IMR-90 (cell line): ENCODE data around the gene DCDC1. TPM values are rescaled to one million over a fixed set of nuclear protein-coding genes. Genes with fewer than 3 reads are reported as not detected.

ENCODE experiments used
- ATAC-seq: fragments of 200-7000 bp; cut with Tn5 transposase; 2 replicates; pipeline ENCODE4 v1.9.1; 2020; ENCODE audit warnings: low read depth, mild to moderate bottlenecking, moderate library complexity
- BruUV-seq: library from RNA; stranded (reverse); fragments of 400-500 nt; replicated peaks from 2 replicates; lab custom pipeline; 2021; lab: Mats Ljungman, UMichigan
- CTCF ChIA-PET: fragments of 300-600 bp; formaldehyde crosslinking; extraction: SDS; loops from one replicate; lab custom pipeline; 2021; ENCODE audit warnings: antibody characterized with exemption; lab: Yijun Ruan, JAX
- POLR2A ChIA-PET: fragments of 300-600 bp; sonication (Branson Sonifier 250); formaldehyde crosslinking; loops from one replicate; lab custom pipeline; 2022; ENCODE audit warnings: antibody characterized with exemption; ENCODE audit not compliant: unreplicated experiment; lab: Charles Lee
- DNase-seq: peaks from one replicate; pipeline ENCODE4 v3.0.0; 2013
- H2AFZ ChIP-seq: replicated peaks from 2 replicates; pipeline ENCODE3; 2013; ENCODE audit warnings: low read length, mild to moderate bottlenecking; ENCODE audit not compliant: poor library complexity
- H2AK5ac ChIP-seq: 2 replicates; pipeline ENCODE4 v1.6.1; 2013; ENCODE audit warnings: low read depth, low read length, inconsistent platforms
- H2AK9ac ChIP-seq: replicated peaks from 2 replicates; pipeline ENCODE3; 2013; ENCODE audit warnings: mild to moderate bottlenecking, low read depth, low read length, moderate library complexity; ENCODE audit not compliant: poor library complexity
- H2BK120ac ChIP-seq: 2 replicates; pipeline ENCODE4 v1.6.1; 2013; ENCODE audit warnings: low read depth, low read length, inconsistent platforms
- H2BK15ac ChIP-seq: 3 replicates; pipeline ENCODE4 v1.6.1; 2013; ENCODE audit warnings: low read depth, low read length, inconsistent platforms
- H2BK20ac ChIP-seq: 2 replicates; pipeline ENCODE4 v1.6.1; 2013; ENCODE audit warnings: low read depth, mild to moderate bottlenecking, inconsistent platforms, low read length, moderate library complexity
- H2BK5ac ChIP-seq: 2 replicates; pipeline ENCODE4 v1.6.1; 2013; ENCODE audit warnings: mild to moderate bottlenecking, low read depth, low read length, inconsistent platforms; ENCODE audit not compliant: poor library complexity, severe bottlenecking
- H3K14ac ChIP-seq: replicated peaks from 2 replicates; pipeline ENCODE4 v1.6.1; 2013; ENCODE audit warnings: low read depth, low read length, inconsistent platforms
- H3K18ac ChIP-seq: 2 replicates; pipeline ENCODE4 v1.6.1; 2013; ENCODE audit warnings: low read depth, low read length, control low read depth
- H3K23ac ChIP-seq: 2 replicates; pipeline ENCODE4 v1.6.1; 2013; ENCODE audit warnings: low read depth, low read length, inconsistent platforms
- H3K27ac ChIP-seq: 2 replicates; pipeline ENCODE4 v1.5.1; 2013; ENCODE audit warnings: mild to moderate bottlenecking, control low read depth, low read length; ENCODE audit not compliant: insufficient read depth
- H3K27me3 ChIP-seq: 2 replicates; pipeline ENCODE4 v1.6.1; 2013; ENCODE audit warnings: low read length; ENCODE audit not compliant: control insufficient read depth, insufficient read depth
- H3K36me3 ChIP-seq: 2 replicates; pipeline ENCODE4 v1.6.1; 2013; ENCODE audit warnings: low read length, mixed read lengths; ENCODE audit not compliant: control insufficient read depth, insufficient read depth
- H3K4ac ChIP-seq: 2 replicates; pipeline ENCODE4 v1.6.1; 2013; ENCODE audit warnings: low read depth, low read length, inconsistent platforms
- H3K4me1 ChIP-seq: 2 replicates; pipeline ENCODE4 v1.6.1; 2013; ENCODE audit warnings: low read length, mixed read lengths; ENCODE audit not compliant: control insufficient read depth, insufficient read depth
- H3K4me2 ChIP-seq: 2 replicates; pipeline ENCODE4 v1.6.1; 2013; ENCODE audit warnings: low read depth, mild to moderate bottlenecking, control low read depth, low read length, moderate library complexity
- H3K4me3 ChIP-seq: 2 replicates; pipeline ENCODE4 v1.5.1; 2013; ENCODE audit warnings: low read depth, mild to moderate bottlenecking, control low read depth, low read length, moderate library complexity; ENCODE audit not compliant: insufficient read depth
- H3K56ac ChIP-seq: 2 replicates; pipeline ENCODE4 v1.6.1; 2013; ENCODE audit warnings: low read length, inconsistent platforms; ENCODE audit not compliant: insufficient read depth; ENCODE audit errors: extremely low read depth
- H3K79me1 ChIP-seq, 2 experiments: 2 replicates each; pipeline ENCODE4 v1.6.1; 2013; ENCODE audit warnings: low read length in 2 of 2, inconsistent platforms in 1 of 2, low read depth in 1 of 2
- H3K9ac ChIP-seq: 2 replicates; pipeline ENCODE4 v1.6.1; 2013; ENCODE audit warnings: low read depth, low read length, control low read depth
- H3K9me1 ChIP-seq: 2 replicates; pipeline ENCODE4 v1.6.1; 2013; ENCODE audit warnings: low read length, inconsistent platforms; ENCODE audit not compliant: insufficient read depth
- H3K9me3 ChIP-seq: 2 replicates; pipeline ENCODE4 v1.6.1; 2013; ENCODE audit warnings: low read length; ENCODE audit not compliant: control insufficient read depth, insufficient read depth
- H4K20me1 ChIP-seq: 2 replicates; pipeline ENCODE4 v1.6.1; 2013; ENCODE audit warnings: low read length, inconsistent platforms; ENCODE audit not compliant: insufficient read depth
- H4K5ac ChIP-seq: 2 replicates; pipeline ENCODE4 v1.6.1; 2013; ENCODE audit warnings: mild to moderate bottlenecking, low read depth, low read length, control low read depth
- H4K8ac ChIP-seq, 2 experiments: 2 replicates each; pipeline ENCODE4 v1.6.1; 2013; ENCODE audit warnings: low read depth in 2 of 2, low read length in 2 of 2, control low read depth in 1 of 2, inconsistent platforms in 1 of 2
- H4K91ac ChIP-seq: 2 replicates; pipeline ENCODE4 v1.6.1; 2013; ENCODE audit warnings: low read depth, low read length, inconsistent platforms; ENCODE audit not compliant: insufficient read depth
- BHLHE40 ChIP-seq: fragments of 150-350 bp; IDR thresholded peaks from 2 replicates; pipeline ENCODE4 v1.6.1; 2016; ENCODE audit warnings: mild to moderate bottlenecking, low read depth, low read length
- CEBPB ChIP-seq: IDR thresholded peaks from 2 replicates; pipeline ENCODE4 v1.6.1; 2012; ENCODE audit warnings: low read depth, low read length, improper control_type of control experiment
- CHD1 ChIP-seq: IDR thresholded peaks from 2 replicates; pipeline ENCODE4 v1.6.1; 2012; ENCODE audit warnings: low read depth, low read length, improper control_type of control experiment
- ELK1 ChIP-seq: fragments of 150-350 bp; IDR thresholded peaks from 2 replicates; pipeline ENCODE4 v1.6.1; 2016; ENCODE audit warnings: low read depth, mild to moderate bottlenecking, low read length, moderate library complexity, borderline replicate concordance
- FOS ChIP-seq: fragments of 150-350 bp; IDR thresholded peaks from 2 replicates; pipeline ENCODE4 v1.6.1; 2016; ENCODE audit warnings: low read depth, low read length
- MAFK ChIP-seq: IDR thresholded peaks from 2 replicates; pipeline ENCODE4 v1.6.1; 2012; ENCODE audit warnings: low read depth, low read length, improper control_type of control experiment
- MAZ ChIP-seq: IDR thresholded peaks from 2 replicates; pipeline ENCODE4 v1.6.1; 2012; ENCODE audit warnings: low read depth, mild to moderate bottlenecking, low read length, improper control_type of control experiment, moderate library complexity, borderline replicate concordance
- MXI1 ChIP-seq: IDR thresholded peaks from 2 replicates; pipeline ENCODE4 v1.6.1; 2012; ENCODE audit warnings: low read depth, mild to moderate bottlenecking, low read length, moderate library complexity, borderline replicate concordance
- NFE2L2 ChIP-seq: fragments of 150-350 bp; IDR thresholded peaks from 2 replicates; pipeline ENCODE4 v1.6.1; 2016; ENCODE audit warnings: low read depth, mild to moderate bottlenecking, low read length
- POLR2A ChIP-seq: IDR thresholded peaks from 2 replicates; pipeline ENCODE4 v1.6.1; 2012; ENCODE audit warnings: mild to moderate bottlenecking, low read depth, low read length
- RAD21 ChIP-seq: IDR thresholded peaks from 2 replicates; pipeline ENCODE4 v1.6.1; 2012; ENCODE audit warnings: low read length, improper control_type of control experiment
- RCOR1 ChIP-seq: IDR thresholded peaks from 2 replicates; pipeline ENCODE4 v1.6.1; 2012; ENCODE audit warnings: mild to moderate bottlenecking, low read length, improper control_type of control experiment; ENCODE audit not compliant: insufficient replicate concordance
- RFX5 ChIP-seq: IDR thresholded peaks from 2 replicates; pipeline ENCODE4 v1.8.0; 2012; ENCODE audit warnings: low read depth, mild to moderate bottlenecking, low read length, moderate library complexity
- SMC3 ChIP-seq: fragments of 150-350 bp; IDR thresholded peaks from 2 replicates; pipeline ENCODE4 v1.6.1; 2016; ENCODE audit warnings: low read depth, mild to moderate bottlenecking, antibody characterized with exemption, low read length, moderate library complexity
- USF2 ChIP-seq: fragments of 150-350 bp; IDR thresholded peaks from 2 replicates; pipeline ENCODE4 v1.6.1; 2017; ENCODE audit warnings: mild to moderate bottlenecking, antibody characterized with exemption, low read length, low read depth
- WGBS, 2 experiments: methylation state at CpG; one replicate each; pipeline versions ENCODE4 v1.1.5 to v1.1.7; 2013; ENCODE audit warnings: missing lambda C conversion rate in 2 of 2; ENCODE audit not compliant: insufficient read length in 1 of 2; ENCODE audit errors: extremely low coverage in 2 of 2; 5-methylcytosine and 5-hydroxymethylcytosine counted together
- dilution Hi-C: fragments of 300-500 bp; cut with HindIII; formaldehyde crosslinking; loops from one replicate; pipeline ENCODE4 v1.14.3; 2018; ENCODE audit warnings: low sequenced_read_pairs; ENCODE audit not compliant: unreplicated experiment
- in situ Hi-C: fragments of 300-500 bp; cut with MboI; formaldehyde crosslinking; loops from 3 replicates; pipeline ENCODE4 v1.14.3; 2019; ENCODE audit warnings: low sequenced_read_pairs, inconsistent platforms, mixed read lengths
- intact Hi-C: fragments of 100-400 bp; cut with micrococcal nuclease; formaldehyde crosslinking; loops from 2 replicates; pipeline ENCODE4 v1.10.0; 2022
- polyA plus RNA-seq, 3 experiments: library from polyadenylated mRNA; depleted of rRNA; stranded (reverse); fragments of >200 nt; gene quantifications; 2 replicates each; pipeline ENCODE4 v1.2.3, GENCODE V29; 2012; ENCODE audit warnings: low replicate concordance in 1 of 3
- total RNA-seq: library from RNA; depleted of rRNA; stranded (reverse); fragments of >200 nt; gene quantifications from 2 replicates; pipeline ENCODE4 v1.2.3, GENCODE V29; 2012
- TF ChIP-seq, protein P1 (sequence below): conservative IDR thresholded peaks from 2 replicates; pipeline ENCODE4 v1.5.1; 2012; ENCODE audit warnings: mild to moderate bottlenecking, low read depth, low read length, improper control_type of control experiment

The DCDC1 gene
- total and polyA plus RNA-seq, 2 of the 4 experiments (the other 2 are of a cell fraction): not detected

GRCh38 chr11:30991802-30992512, 377.6 kb downstream of the DCDC1 start:
- Histone ChIP-seq H3K79me1 (no peaks in the 10 kb centered on the region), H2BK5ac (no peak overlapping the region), H3K56ac (no peak overlapping the region), H3K9me1 (no peaks in the 10 kb centered on the region), H2AK9ac (no peak overlapping the region), H3K18ac (no peak overlapping the region), H2AFZ (no peak overlapping the region), H2AK5ac (no peak overlapping the region), H4K5ac (no peak overlapping the region), H4K8ac (no peak overlapping the region), H2BK15ac (no peak overlapping the region), H3K9me3 (no peaks in the 10 kb centered on the region), H3K36me3 (no peaks in the 10 kb centered on the region), H2BK20ac (no peak overlapping the region), H3K14ac (no peak overlapping the region), H3K23ac (no peak overlapping the region), H3K9ac (no peak overlapping the region), H3K27me3 (no peaks in the 10 kb centered on the region), H3K4ac (no peak overlapping the region), H3K4me2 (no peak overlapping the region), H4K20me1 (no peaks in the 10 kb centered on the region), H3K4me3 (no peak overlapping the region), H3K27ac (no peak overlapping the region), H3K4me1 (no peaks in the 10 kb centered on the region), H4K91ac (no peak overlapping the region), H2BK120ac (no peak overlapping the region)
- no TSS peak for BruUV-seq
- TF ChIP-seq MAFK: no peak
- TF ChIP-seq FOS: no peak
- no peak for TF ChIP-seq SMC3
- TF ChIP-seq RFX5: no peak
- no peak for TF ChIP-seq MAZ
- no peak for TF ChIP-seq USF2
- no peak for TF ChIP-seq RAD21
- TF ChIP-seq POLR2A: no peak
- no peak for TF ChIP-seq MXI1
- TF ChIP-seq CEBPB: no peak
- TF ChIP-seq ELK1: no peak
- TF ChIP-seq, protein P1, sequence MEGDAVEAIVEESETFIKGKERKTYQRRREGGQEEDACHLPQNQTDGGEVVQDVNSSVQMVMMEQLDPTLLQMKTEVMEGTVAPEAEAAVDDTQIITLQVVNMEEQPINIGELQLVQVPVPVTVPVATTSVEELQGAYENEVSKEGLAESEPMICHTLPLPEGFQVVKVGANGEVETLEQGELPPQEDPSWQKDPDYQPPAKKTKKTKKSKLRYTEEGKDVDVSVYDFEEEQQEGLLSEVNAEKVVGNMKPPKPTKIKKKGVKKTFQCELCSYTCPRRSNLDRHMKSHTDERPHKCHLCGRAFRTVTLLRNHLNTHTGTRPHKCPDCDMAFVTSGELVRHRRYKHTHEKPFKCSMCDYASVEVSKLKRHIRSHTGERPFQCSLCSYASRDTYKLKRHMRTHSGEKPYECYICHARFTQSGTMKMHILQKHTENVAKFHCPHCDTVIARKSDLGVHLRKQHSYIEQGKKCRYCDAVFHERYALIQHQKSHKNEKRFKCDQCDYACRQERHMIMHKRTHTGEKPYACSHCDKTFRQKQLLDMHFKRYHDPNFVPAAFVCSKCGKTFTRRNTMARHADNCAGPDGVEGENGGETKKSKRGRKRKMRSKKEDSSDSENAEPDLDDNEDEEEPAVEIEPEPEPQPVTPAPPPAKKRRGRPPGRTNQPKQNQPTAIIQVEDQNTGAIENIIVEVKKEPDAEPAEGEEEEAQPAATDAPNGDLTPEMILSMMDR: no peak
- TF ChIP-seq CHD1: no peak
- TF ChIP-seq RCOR1: no peak
- no peak for TF ChIP-seq NFE2L2
- TF ChIP-seq BHLHE40: no peak
- CTCF ChIA-PET: no interaction called here
- DNase-seq: no peak
- no CpG with 5 or more reads among the region's 2 CpGs for WGBS, 2 experiments
- dilution Hi-C loops (no loop called here), intact Hi-C loops (no loop called here), in situ Hi-C loops (no loop called here)
- no peak for ATAC-seq
- POLR2A ChIA-PET: no interaction called here
